ENCODE results near the gene SPATA18. TPM values are rescaled to one million over a fixed set of nuclear protein-coding genes. Genes with fewer than 3 reads are reported as not detected.
"Not testable (repeated sequence)": the region's sequence is repeated elsewhere in the genome, so short reads cannot be mapped to it uniquely, and the experiment has no call there.

Gene SPATA18
- total RNA-seq, 1 donor from 2014 or later = 17.0 TPM

GRCh38 chr4:52126226-52126625 lies 75.1 kb downstream of the SPATA18 start:
- Mint-ChIP-seq H3K27ac (no peak overlapping the region), H3K4me1 (ENCODE audit: unreplicated experiment) (peaks cover 7% of the 10 kb centered on the region), H3K9me3 (no peaks in the 10 kb centered on the region), H3K4me3 (no peak overlapping the region), H3K27me3 (no peaks in the 10 kb centered on the region), H3K36me3 (no peaks in the 10 kb centered on the region)
- no peak for DNase-seq (ENCODE audit: extremely low spot score, unreplicated experiment)
- TF ChIP-seq CTCF (conservative IDR thresholded peaks at IDR 0.05) = no peak

GRCh38 chr4:52126966-52127365 lies 75.9 kb downstream of the SPATA18 start:
- no peak for TF ChIP-seq CTCF (conservative IDR thresholded peaks at IDR 0.05)
- Mint-ChIP-seq H3K9me3 (no peaks in the 10 kb centered on the region), H3K4me1 (ENCODE audit: unreplicated experiment) (peaks cover 7% of the 10 kb centered on the region), H3K27me3 (no peaks in the 10 kb centered on the region), H3K4me3 (no peak overlapping the region), H3K36me3 (no peaks in the 10 kb centered on the region), H3K27ac (no peak overlapping the region)
- DNase-seq (ENCODE audit: extremely low spot score, unreplicated experiment) = no peak

GRCh38 chr4:52135171-52135570 lies 84.1 kb downstream of the SPATA18 start:
- H3K4me1 Mint-ChIP-seq (ENCODE audit: unreplicated experiment) = no peaks in the 10 kb centered on the region
- no peaks in the 10 kb centered on the region for H3K36me3 Mint-ChIP-seq
- no peak for DNase-seq (ENCODE audit: extremely low spot score, unreplicated experiment)
- no peak overlapping the region for H3K4me3 Mint-ChIP-seq
- H3K27ac Mint-ChIP-seq = no peak overlapping the region
- peaks cover 4% of the 10 kb centered on the region for H3K27me3 Mint-ChIP-seq
- TF ChIP-seq CTCF (conservative IDR thresholded peaks at IDR 0.05) = no peak
- no peaks in the 10 kb centered on the region for H3K9me3 Mint-ChIP-seq

GRCh38 chr4:52137152-52137551 lies 86.0 kb downstream of the SPATA18 start:
- not testable (repeated sequence) for DNase-seq (ENCODE audit: extremely low spot score, unreplicated experiment); H3K9me3 Mint-ChIP-seq; H3K36me3 Mint-ChIP-seq; H3K4me1 Mint-ChIP-seq (ENCODE audit: unreplicated experiment); H3K4me3 Mint-ChIP-seq; H3K27ac Mint-ChIP-seq; H3K27me3 Mint-ChIP-seq

GRCh38 chr4:52142816-52143215 lies 91.7 kb downstream of the SPATA18 start:
- no peaks in the 10 kb centered on the region for H3K27me3 Mint-ChIP-seq
- no peaks in the 10 kb centered on the region for H3K4me1 Mint-ChIP-seq (ENCODE audit: unreplicated experiment)
- no peak for TF ChIP-seq CTCF (conservative IDR thresholded peaks at IDR 0.05)
- H3K36me3 Mint-ChIP-seq = no peaks in the 10 kb centered on the region
- no peak for DNase-seq (ENCODE audit: extremely low spot score, unreplicated experiment)
- H3K27ac Mint-ChIP-seq = no peak overlapping the region
- no peaks in the 10 kb centered on the region for H3K9me3 Mint-ChIP-seq
- no peak overlapping the region for H3K4me3 Mint-ChIP-seq

- H3K4me3 Mint-ChIP-seq = no peak overlapping the region
- H3K36me3 Mint-ChIP-seq = no peaks in the 10 kb centered on the region
- DNase-seq (ENCODE audit: extremely low spot score, unreplicated experiment) = no peak
- no peak overlapping the region for H3K27ac Mint-ChIP-seq
- H3K4me1 Mint-ChIP-seq (ENCODE audit: unreplicated experiment) = no peaks in the 10 kb centered on the region
- H3K9me3 Mint-ChIP-seq = no peaks in the 10 kb centered on the region
- TF ChIP-seq CTCF (conservative IDR thresholded peaks at IDR 0.05) = no peak
- H3K27me3 Mint-ChIP-seq = no peaks in the 10 kb centered on the region
Observed at GRCh38 chr4:52143815-52144214, 92.7 kb downstream of the SPATA18 start.

All from type B pancreatic cell (in vitro differentiated cells).